ENCODE results near the gene TGFB1.
"Not testable (repeated sequence)": the region's sequence is repeated elsewhere in the genome, so short reads cannot be mapped to it uniquely, and the experiment has no call there.

Gene TGFB1

DNA sequence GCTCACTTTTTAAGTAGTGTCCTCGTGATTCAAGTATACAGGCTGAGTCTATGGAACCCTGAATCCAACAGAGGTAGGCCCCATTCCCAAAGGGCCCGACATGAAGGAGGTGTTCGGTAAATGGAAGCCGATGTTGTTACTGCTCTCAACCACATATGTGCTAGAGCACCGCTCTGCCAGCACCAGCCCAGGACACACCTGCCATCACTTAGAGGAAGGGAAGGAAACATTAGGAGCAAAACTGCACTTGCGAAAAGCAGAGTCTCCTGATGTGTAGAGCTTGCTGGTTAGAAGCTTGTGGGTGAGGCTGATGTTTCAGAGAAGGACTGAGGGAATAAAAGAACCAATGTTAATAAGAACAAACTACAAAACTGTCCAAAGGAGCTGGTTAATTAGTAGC is 53.2 kb downstream of the TGFB1 start:
- DNase-seq (ENCODE audit: low spot score): no peak

- DNase-seq (ENCODE audit: low spot score): peak; percentile 61
Observed at GRCh38 chr19:41299755-41300089, 54.0 kb downstream of the TGFB1 start.

- DNase-seq (ENCODE audit: low spot score): no peak
Observed at GRCh38 chr19:41299046-41299754, 54.5 kb downstream of the TGFB1 start.

DNA sequence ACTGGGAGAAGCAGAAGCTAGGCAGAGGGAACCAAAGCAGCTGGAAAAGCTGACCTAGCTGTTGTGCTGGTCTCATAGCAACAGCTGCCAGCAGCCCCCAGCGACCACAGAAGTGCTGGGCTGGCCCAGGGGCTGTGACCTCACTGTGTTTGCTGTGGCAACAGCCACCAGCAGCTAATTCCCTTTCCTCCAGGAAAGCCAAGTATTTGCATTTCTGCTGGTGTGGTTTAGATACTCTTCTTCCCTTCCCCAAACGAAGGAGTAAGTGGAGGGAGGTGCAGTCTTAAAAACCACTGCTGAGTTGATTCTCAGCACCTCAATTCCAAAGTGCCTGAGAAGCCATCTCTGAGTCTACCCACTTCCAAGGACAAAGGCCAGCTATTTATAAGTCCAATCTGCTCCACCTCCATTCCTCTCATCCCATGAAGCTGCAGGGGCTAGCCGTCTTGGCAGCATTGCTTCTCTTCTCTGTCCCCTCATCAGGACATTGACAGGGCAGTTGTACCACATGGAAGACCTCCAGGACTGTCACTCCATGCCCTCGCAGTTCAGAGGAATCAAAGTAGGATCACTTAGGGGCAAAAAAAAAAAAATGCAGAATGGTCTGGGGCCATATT is 55.3 kb downstream of the TGFB1 start:
- peak; percentile 94 for DNase-seq (ENCODE audit: low spot score)

DNA sequence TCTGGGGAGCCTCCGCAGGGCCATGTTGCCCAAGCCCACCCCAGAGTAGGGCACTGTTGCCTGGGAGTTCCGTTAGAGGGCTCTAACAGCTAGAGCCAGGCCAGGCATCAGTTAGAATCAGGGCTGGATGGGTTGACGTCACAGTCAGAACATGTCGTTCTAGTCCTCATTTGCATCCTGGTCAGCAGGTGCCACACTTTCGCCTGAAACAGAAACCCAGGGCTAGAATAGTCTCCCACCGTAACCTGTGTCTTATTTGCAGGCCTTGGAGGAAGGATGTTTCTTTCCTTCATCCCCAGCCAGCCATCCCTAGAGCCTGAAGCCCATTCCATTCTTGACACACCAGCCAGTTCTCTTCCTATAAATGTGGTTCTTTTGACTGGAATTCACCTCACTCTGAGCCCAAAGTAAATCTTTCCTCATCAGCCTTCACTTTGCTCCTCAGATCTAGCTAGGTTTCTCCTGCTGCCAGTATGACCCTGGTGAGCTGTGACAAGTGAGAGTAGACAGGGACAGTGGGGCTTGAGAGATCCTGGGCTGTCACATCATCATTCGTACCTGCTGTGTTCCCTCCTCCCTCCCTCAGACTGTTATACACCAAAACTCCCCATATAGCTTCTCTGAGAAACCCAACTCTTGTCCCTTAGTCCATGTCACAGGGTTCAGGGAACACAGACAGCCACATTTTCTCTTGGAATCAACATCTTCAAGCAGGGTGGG is 55.9 kb downstream of the TGFB1 start:
- DNase-seq (ENCODE audit: low spot score): no peak

DNA sequence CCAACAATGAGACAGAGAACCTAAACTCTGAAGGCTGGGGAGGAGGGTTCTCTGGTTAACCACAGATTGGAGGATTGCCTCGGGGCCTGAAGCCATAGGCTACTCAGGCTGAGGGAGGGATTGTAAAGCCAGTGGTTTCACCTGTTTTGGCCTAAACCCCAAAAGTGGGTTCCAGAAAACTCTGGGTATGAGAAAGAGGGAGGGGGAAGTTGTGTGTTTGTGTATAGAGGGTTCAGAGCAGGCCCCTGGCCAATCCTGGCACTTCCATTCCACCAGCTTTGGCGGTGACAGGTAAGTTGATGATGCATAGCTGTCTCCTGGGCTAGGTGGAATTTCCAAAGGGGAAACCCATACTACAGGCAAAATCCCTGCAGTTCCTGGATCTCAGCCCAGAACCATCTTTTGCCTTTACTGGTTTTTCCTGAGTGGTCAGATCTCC is 57.3 kb downstream of the TGFB1 start:
- DNase-seq (ENCODE audit: low spot score): no peak

DNA sequence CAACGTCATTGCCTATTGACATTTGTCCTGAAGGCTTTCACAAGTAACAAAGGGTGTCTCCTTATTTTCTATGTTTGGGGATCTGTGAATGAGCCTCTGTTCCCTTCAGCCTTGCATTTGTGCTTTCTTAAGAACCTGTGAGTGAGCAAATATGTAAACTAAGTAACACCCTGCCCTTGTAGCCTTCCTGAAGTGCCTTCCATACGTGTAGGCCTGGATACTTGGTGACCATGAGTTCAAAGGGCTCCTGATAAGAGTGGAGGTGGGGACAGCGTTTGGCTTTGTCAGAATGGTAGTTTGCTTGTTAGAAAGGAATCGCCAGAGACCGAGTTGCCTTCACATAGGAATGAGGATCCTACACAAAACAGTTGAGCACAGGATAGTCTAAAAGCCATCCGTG is 58.2 kb downstream of the TGFB1 start:
- no peak for DNase-seq (ENCODE audit: low spot score)

GRCh38 chr19:41294393-41294792 is 59.3 kb downstream of the TGFB1 start:
- DNase-seq (ENCODE audit: low spot score): no peak

DNA sequence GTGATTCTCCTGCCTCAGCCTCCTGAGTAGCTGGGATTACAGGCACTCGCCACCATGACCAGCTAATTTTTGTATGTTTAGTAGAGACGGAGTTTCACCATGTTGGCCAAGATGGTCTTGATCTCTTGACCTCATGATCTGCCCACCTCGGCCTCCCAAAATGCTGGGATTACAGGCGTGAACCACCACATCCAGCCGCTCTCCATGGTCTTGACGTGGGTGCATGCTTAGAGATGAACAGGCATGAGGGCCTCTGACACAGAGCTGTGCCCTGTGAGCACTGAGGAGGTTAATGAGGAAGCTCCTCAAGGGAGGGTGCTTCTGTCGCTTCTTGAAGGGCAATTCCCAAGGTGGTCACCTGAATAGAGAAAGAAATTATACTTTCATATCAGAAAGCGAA is 63.9 kb downstream of the TGFB1 start:
- not testable (repeated sequence) for DNase-seq (ENCODE audit: low spot score)

GRCh38 chr19:41288673-41289530 is 64.8 kb downstream of the TGFB1 start:
- no peak for DNase-seq (ENCODE audit: low spot score)

Measured in AG08395 (cell line).